ENCODE measurements around the gene ZC3H7A.

- no peak for TF ChIP-seq CTCF (IDR thresholded peaks at IDR 0.05)
- no peak for TF ChIP-seq POLR2A (IDR thresholded peaks at IDR 0.05)
Measured at GRCh38 chr16:11835309-11835708, 38.3 kb upstream of the ZC3H7A start.

All from esophagus squamous epithelium (tissue), 4 donors.